ENCODE measurements around the gene RUNX2.

GRCh38 chr6:45455408-45455807 is 127.3 kb downstream of the RUNX2 start:
- no peak for TF ChIP-seq EZH2 (IDR thresholded peaks at IDR 0.05; ENCODE audit: borderline replicate concordance)
- peak; percentile 62 for TF ChIP-seq EZH2phosphoT487 (IDR thresholded peaks at IDR 0.05; ENCODE audit: low read depth, severe bottlenecking, unreplicated experiment)

Data from hepatocyte (in vitro differentiated cells).